Breast epithelium (tissue), 4 donors: Measurements from ENCODE around the gene GNL3L. TPM values are rescaled to one million over a fixed set of nuclear protein-coding genes. Genes with fewer than 3 reads are reported as not detected.

ENCODE experiments used
- DNase-seq, 2 donors: peaks; one replicate each; pipeline ENCODE4 v3.0.0-alpha.2; 2019; ENCODE audit warnings: low spot score in 2 of 2
- H3K27ac ChIP-seq, 2 donors: fragments of 200-600 bp; sonication (generic) in 1 of 2; one replicate each; pipeline ENCODE4 v1.5.1; 2016 to 2019; ENCODE audit warnings: mild to moderate bottlenecking in 1 of 2
- H3K27me3 ChIP-seq, 2 donors: fragments of 200-600 bp; sonication (generic) in 1 of 2; one replicate each; pipeline versions ENCODE4 v1.5.1 to v1.6.0; 2017 to 2019; ENCODE audit warnings: control low read depth in 1 of 2, mild to moderate bottlenecking in 1 of 2
- H3K36me3 ChIP-seq: fragments of 200-600 bp; one replicate; pipeline ENCODE4 v1.5.1; 2019
- H3K4me1 ChIP-seq, 2 donors: fragments of 200-600 bp; sonication (generic); one replicate each; pipeline ENCODE4 v1.5.1; 2016 to 2019; ENCODE audit warnings: control low read depth in 1 of 2
- H3K4me3 ChIP-seq, 3 donors: fragments of 200-600 bp; sonication (generic); 1 replicate in 2 of 3; 2 replicates in 1 of 3; pipeline ENCODE4 v1.5.1; 2016 to 2019; ENCODE audit warnings: mild to moderate bottlenecking in 3 of 3, moderate library complexity in 2 of 3
- H3K9me3 ChIP-seq, 2 donors: fragments of 200-600 bp; sonication (generic) in 1 of 2; one replicate each; pipeline ENCODE4 v1.5.1; 2016 to 2019; ENCODE audit warnings: control low read depth in 1 of 2
- CTCF ChIP-seq, 3 donors: fragments of 450-650 bp; IDR thresholded peaks; one replicate each; pipeline ENCODE4 v1.5.1; 2016 to 2017; ENCODE audit warnings: antibody characterized with exemption in 3 of 3, mild to moderate bottlenecking in 3 of 3, moderate library complexity in 3 of 3
- POLR2A ChIP-seq: fragments of 450-650 bp; IDR thresholded peaks from one replicate; pipeline ENCODE4 v1.6.1; 2016; ENCODE audit warnings: antibody characterized with exemption, mild to moderate bottlenecking, moderate library complexity
- POLR2AphosphoS5 ChIP-seq, 3 donors: sonication (generic); formaldehyde crosslinking; IDR thresholded peaks; one replicate each; pipeline ENCODE4 v1.6.1; 2017; ENCODE audit warnings: antibody characterized with exemption in 3 of 3
- intact Hi-C: fragments of 100-400 bp; cut with DNase I; formaldehyde crosslinking; loops from one replicate; pipeline ENCODE4 v1.15.1; 2023; ENCODE audit warnings: low total_unique reads
- total RNA-seq, 3 donors: library from RNA; depleted of rRNA; stranded (reverse); fragments of >200 nt; gene quantifications; one replicate each; pipeline ENCODE4 v1.1.0, GENCODE V29; 2016

Gene GNL3L
- total RNA-seq, 3 donors from 2014 or later = 21.6 to 35.4 (median 26.5) TPM

GRCh38 chrX:54496517-54496852 lies 33.5 kb upstream of the GNL3L start:
- Histone ChIP-seq H3K9me3 (no peaks in the 10 kb centered on the region), H3K27ac (peak overlapping the region; percentile 60 to 73), H3K4me1 (no peaks in the 10 kb centered on the region), H3K4me3 (peak overlapping the region; percentile 57 to 65 (median 64)), H3K27me3 (peaks cover 0 to 37% of the 10 kb centered on the region in 2 donors), H3K36me3 (no peaks in the 10 kb centered on the region)
- TF ChIP-seq POLR2A (no peak), CTCF (IDR thresholded peaks at IDR 0.05) (no peak)
- no peak for DNase-seq
- intact Hi-C loops = no loop called here

- no peak for TF ChIP-seq POLR2A
- TF ChIP-seq CTCF (IDR thresholded peaks at IDR 0.05) = no peak
- no peak for TF ChIP-seq POLR2AphosphoS5 (IDR thresholded peaks at IDR 0.05)
- Histone ChIP-seq H3K4me3 (peak overlapping the region in 1 of 3 donors; percentile 65), H3K36me3 (no peaks in the 10 kb centered on the region), H3K27ac (peak overlapping the region; percentile 60 to 73), H3K9me3 (no peaks in the 10 kb centered on the region), H3K4me1 (no peaks in the 10 kb centered on the region), H3K27me3 (peaks cover 0 to 37% of the 10 kb centered on the region in 2 donors)
- no peak for DNase-seq
- intact Hi-C loops = no loop called here
Measured at GRCh38 chrX:54496936-54497335, 33.1 kb upstream of the GNL3L start.

GRCh38 chrX:54509400-54509799 lies 20.6 kb upstream of the GNL3L start:
- Histone ChIP-seq H3K27me3 (peaks cover 0 to 15% of the 10 kb centered on the region in 2 donors), H3K27ac (no peak overlapping the region), H3K4me1 (no peaks in the 10 kb centered on the region), H3K9me3 (no peaks in the 10 kb centered on the region), H3K4me3 (no peak overlapping the region), H3K36me3 (no peaks in the 10 kb centered on the region)
- intact Hi-C loops = no loop called here
- TF ChIP-seq CTCF (IDR thresholded peaks at IDR 0.05) (no peak), POLR2A (no peak), POLR2AphosphoS5 (IDR thresholded peaks at IDR 0.05) (no peak)
- no peak for DNase-seq

- H3K4me3 ChIP-seq = peak overlapping the region; percentile 65 to 80 (median 73)
Measured at GRCh38 chrX:54529151-54529550, 868 bp upstream of the GNL3L start.

GRCh38 chrX:54530357-54530900 lies 410 bp downstream of the GNL3L start:
- H3K4me1 ChIP-seq = no peaks in the 10 kb centered on the region
- H3K4me3 ChIP-seq = peak overlapping the region; percentile 65 to 80 (median 73)
- H3K27ac ChIP-seq = peak overlapping the region; percentile 64 to 93
- no peak for DNase-seq
- no peaks in the 10 kb centered on the region for H3K9me3 ChIP-seq
- TF ChIP-seq POLR2AphosphoS5 (IDR thresholded peaks at IDR 0.05) (no peak), CTCF (IDR thresholded peaks at IDR 0.05) (no peak)
- intact Hi-C loops = no loop called here
- H3K36me3 ChIP-seq = no peaks in the 10 kb centered on the region
- peaks cover 0 to 16% of the 10 kb centered on the region in 2 donors for H3K27me3 ChIP-seq

More at GRCh38 chrX:54529151-54529550, 868 bp upstream of the GNL3L start:
- no peaks in the 10 kb centered on the region for H3K36me3 ChIP-seq
- no peak for DNase-seq
- peaks cover 0 to 22% of the 10 kb centered on the region in 2 donors for H3K27me3 ChIP-seq
- intact Hi-C loops = no loop called here
- peak overlapping the region; percentile 76 to 93 for H3K27ac ChIP-seq
- TF ChIP-seq CTCF (IDR thresholded peaks at IDR 0.05) (no peak), POLR2A (no peak), POLR2AphosphoS5 (IDR thresholded peaks at IDR 0.05) (no peak)
- H3K9me3 ChIP-seq = no peaks in the 10 kb centered on the region
- no peaks in the 10 kb centered on the region for H3K4me1 ChIP-seq
